HG02970 (cell line): ENCODE measurements around the gene BUD23.

Experiments used
- ATAC-seq: cut with Tn5 transposase; IDR thresholded peaks from one replicate; pipeline ENCODE4 v1.9.1; 2021; ENCODE audit warnings: mild to moderate bottlenecking, moderate library complexity, moderate number of reproducible peaks; ENCODE audit not compliant: unreplicated experiment, low FRiP score

BUD23 gene

DNA sequence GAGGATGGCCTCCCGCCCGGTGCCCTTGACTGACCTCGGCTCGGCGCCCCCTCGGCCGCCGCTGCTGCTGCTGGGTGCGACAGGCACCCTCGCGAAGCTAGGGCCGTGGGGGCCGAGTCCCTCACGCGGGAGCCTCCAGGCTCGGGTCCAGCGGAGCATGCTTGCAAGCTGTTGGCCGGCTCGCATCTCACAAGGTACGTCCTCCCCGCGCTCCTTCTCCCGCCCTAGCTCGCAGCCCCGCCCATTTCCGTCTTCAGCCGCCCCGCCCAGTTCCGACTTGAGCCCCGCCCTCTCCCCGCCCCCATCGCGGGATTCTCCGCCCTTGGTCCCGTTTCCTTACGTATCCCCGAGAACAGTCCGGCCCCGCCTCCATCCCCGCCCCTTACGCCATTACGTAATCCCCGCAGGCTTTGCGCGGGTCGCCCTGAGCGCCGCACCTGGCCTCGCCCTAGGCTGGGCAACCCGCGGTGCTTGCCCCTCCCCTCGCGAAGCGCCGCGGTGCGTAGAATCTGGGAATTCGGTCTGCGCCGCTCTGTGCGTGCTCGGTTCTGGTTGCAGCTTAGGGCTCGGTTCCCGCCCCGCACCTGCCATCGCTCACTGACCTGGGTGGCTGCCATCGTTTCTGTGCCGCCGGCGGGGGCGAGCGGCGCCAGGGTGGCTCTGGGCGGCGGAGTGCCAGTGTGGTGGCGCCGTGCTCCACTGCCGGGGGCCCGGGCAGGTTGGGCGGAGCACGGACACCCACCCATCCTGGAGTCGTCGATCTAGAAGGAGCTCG, 55.4 kb downstream of the BUD23 start, which contains the start of gene ABHD11:
Gene ABHD11 (minus strand): TSS at position 191 of the 775 bp plus-strand sequence. CDS start 32 bp downstream, at position 159.
- ATAC-seq = peak; percentile 82

- ATAC-seq = no peak
Measured at GRCh38 chr7:73739387-73739767, 56.0 kb downstream of the BUD23 start.

- ATAC-seq = no peak
Measured at GRCh38 chr7:73740212-73740611, 56.8 kb downstream of the BUD23 start.

DNA sequence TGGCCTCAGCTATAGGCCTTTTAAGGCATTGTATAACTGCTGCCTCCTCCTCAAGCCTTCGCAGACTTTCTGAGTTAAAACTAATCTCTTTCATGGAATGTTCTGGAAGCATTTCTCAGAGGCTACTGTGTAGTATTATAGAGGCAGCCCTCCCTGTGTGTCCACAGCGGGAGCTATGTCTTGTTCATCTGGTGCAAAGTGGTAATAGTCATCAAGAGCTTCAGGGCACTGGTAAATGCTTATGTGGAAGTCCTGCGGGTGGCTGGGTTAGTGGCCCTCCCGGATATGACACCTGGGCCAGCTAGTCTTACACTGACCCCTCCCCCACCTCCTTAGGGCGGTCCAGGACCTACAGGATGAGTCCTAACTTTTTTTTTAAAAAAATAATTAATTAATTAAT, 57.4 kb downstream of the BUD23 start:
- ATAC-seq = no peak

DNA sequence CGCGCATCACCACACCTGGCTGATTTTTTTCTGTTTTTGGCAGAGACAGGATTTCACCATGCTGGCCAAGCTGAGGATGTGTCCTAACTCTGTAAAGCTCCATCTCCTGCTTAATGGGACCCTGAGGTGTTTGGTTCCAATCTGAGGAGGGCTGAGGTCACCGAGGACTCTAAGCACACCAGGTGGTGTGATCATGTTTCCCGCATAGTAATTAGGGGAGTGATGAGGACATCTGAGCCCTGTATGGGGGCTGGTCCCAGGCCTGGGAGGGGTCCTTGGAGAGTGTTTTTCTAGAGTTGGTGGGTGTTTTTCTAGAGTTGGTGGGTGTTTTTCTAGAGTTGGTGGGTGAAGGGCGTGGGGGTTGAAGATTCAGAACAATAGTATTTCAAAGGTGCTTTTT, 58.2 kb downstream of the BUD23 start:
- no peak for ATAC-seq

DNA sequence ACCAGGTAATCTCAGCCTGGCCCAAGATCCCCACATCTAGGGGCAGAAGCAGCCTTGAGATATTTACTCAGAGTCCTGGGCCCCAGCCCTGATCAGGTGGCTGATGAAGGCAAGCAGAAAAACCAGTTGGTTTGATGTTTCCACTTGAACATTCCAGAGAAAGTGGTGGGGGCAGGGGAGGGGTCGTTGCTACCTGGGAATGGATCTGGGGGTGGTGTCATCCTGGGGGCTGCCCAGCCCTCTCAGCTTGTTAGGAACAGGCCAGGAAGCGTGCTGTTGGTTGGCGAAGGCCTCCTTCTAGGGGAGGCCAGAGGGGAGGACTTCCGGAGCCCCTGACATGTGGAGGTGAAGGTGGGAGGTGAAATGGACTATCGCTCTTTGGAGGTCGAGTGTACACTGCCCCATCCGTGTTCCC, 58.9 kb downstream of the BUD23 start:
- ATAC-seq = no peak

DNA sequence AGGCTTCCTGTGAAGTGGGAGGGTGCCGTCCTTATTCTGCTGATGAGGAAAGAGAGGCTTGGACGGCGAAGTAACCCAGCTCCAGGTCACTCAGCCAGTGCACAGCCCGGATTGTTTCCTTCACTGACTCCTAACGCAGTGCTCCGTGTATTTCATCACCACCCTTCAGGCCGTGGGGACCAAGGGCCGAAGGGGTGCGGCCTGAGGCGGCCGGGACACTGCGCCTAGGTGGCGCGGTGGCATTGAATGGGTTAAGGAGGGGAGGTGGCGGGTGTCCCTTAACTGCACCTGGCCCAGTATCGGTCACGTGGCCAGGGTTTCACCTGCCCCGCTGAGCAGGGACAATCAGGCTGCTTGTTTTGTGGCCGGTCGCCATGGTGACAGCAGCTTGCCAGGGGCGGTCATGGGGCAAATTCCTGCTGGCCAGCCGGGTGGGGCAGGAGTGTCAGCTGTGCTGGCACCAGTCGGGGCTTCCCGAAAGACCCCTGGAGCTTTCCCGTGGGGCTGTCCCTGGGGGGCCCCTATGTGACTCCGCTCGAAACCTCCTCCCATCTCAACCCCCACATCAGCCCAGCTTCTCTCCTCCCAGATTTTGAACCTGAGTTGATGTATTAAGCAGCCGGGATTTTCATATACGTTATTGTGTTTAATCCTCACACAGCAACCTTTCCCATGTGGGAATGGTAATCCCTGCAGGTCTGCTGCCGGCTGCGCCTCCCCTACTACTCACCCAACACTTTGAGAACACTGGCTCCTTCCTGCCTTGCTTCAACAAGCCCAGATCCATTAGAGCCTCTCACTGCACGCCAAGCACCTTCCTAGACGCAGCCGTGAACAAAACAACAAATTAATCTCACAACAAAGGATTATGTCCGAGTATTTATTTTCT, 59.6 kb downstream of the BUD23 start:
- no peak for ATAC-seq

DNA sequence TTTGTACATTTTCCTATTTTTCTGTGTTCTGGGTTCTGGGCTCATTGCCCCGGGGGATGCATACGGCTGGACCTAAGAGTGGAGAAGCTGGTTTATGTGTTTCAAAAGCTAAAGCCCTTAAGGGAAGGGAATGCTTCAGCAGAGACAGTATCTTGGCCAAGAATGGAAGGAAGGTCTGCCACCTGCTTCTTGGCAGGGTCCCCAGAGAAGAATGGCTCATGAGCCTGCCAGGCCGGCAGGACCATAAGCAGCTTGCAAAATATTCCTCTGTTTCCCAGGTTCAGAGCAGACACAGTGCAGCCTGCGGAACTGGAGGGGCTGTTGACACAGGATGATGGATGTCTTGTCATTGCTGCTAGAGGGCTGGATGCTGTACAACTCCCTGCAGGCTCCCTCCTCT, 63.0 kb downstream of the BUD23 start:
- no peak for ATAC-seq
